Subcutaneous adipose tissue (tissue), 4 donors: Measurements from ENCODE around the gene AATK. TPM values are rescaled to one million over a fixed set of nuclear protein-coding genes. Genes with fewer than 3 reads are reported as not detected.

Experiments
- CTCF ChIP-seq: fragments of 450-650 bp; IDR thresholded peaks from one replicate; pipeline ENCODE4 v1.5.1; 2016; ENCODE audit warnings: low read depth, mild to moderate bottlenecking, control low read depth, antibody characterized with exemption, moderate library complexity
- total RNA-seq, 4 donors: library from RNA; depleted of rRNA; stranded (reverse); fragments of >200 nt; gene quantifications; one replicate each; pipeline ENCODE4 v1.1.0, GENCODE V29; 2016

The AATK gene
- total RNA-seq, 4 donors from 2014 or later: 1.0 to 2.0 (median 1.7) TPM

- TF ChIP-seq CTCF: no peak
Measured at GRCh38 chr17:81170727-81171494, 4.9 kb upstream of the AATK start.

GRCh38 chr17:81169870-81170309, 3.9 kb upstream of the AATK start:
- no peak for TF ChIP-seq CTCF

GRCh38 chr17:81167638-81168037, 1.6 kb upstream of the AATK start:
- no peak for TF ChIP-seq CTCF

GRCh38 chr17:81167194-81167524, 1.1 kb upstream of the AATK start:
- no peak for TF ChIP-seq CTCF

GRCh38 chr17:81165246-81166032, 582 bp downstream of the AATK start, which contains the start of gene PVALEF:
Gene PVALEF, plus strand, starts transcription at chr17:81165507. Its CDS starts 15,720 bp downstream, at chr17:81181227.
- TF ChIP-seq CTCF: no peak

GRCh38 chr17:81164371-81165245, 1.4 kb downstream of the AATK start:
- TF ChIP-seq CTCF: no peak
